NT2/D1 (cell line): ENCODE results near the gene GULP1.

Experiments used
- YY1 ChIP-seq: IDR thresholded peaks from 2 replicates; pipeline ENCODE4 v1.6.1; 2011; ENCODE audit not compliant: insufficient read length, insufficient read depth
- ZNF274 ChIP-seq: IDR thresholded peaks from 2 replicates; pipeline ENCODE4 v1.6.1; 2011; ENCODE audit warnings: mild to moderate bottlenecking, low read depth, low read length

DNA sequence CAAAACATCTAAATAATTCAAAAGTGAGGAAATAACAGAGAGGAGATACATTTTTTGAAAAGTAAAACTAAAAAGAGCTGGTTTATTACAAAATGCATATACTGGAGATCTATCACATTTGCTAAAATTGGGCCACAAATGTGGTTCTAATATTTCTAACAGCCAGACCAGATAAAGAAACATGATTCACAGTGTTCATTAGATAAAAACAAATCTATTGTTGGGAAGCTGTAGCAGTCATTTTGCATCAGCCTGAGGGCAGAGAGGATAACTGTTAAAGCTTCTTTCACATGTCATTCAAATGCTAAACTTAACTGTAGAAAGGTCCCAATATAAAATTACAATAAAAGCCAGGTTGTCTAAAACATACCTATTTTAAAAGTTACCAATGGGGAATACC is 148.3 kb downstream of the GULP1 start:
- TF ChIP-seq ZNF274 (no peak), YY1 (no peak)
